SHP77 (cell line): ENCODE measurements around the gene CDKL1.
"Not testable (repeated sequence)": the region's sequence is repeated elsewhere in the genome, so short reads cannot be mapped to it uniquely, and the experiment has no call there.

Source experiments
- DNase-seq, 2 experiments: peaks; one replicate each; lab custom pipeline; 2025; lab: John Stamatoyannopoulos, UW

CDKL1 gene

DNA sequence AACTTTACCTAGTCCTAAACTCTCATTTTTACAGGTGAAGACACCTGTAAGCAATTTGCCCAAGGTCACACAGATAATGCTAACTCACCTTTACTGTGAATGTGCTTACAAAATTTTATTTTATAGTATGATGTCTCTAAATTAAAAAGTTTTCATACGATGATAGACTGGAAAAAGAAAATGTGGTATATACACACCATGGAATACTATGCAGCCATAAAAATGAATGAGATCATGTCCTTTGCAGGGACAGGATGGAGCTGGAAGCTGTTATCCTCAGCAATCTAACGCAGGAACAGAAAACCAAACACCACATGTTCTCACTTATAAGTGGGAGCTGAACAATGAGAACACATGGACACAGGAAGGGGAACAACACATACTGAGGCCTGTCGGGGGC is 40.4 kb downstream of the CDKL1 start:
- not testable (repeated sequence) for DNase-seq

DNA sequence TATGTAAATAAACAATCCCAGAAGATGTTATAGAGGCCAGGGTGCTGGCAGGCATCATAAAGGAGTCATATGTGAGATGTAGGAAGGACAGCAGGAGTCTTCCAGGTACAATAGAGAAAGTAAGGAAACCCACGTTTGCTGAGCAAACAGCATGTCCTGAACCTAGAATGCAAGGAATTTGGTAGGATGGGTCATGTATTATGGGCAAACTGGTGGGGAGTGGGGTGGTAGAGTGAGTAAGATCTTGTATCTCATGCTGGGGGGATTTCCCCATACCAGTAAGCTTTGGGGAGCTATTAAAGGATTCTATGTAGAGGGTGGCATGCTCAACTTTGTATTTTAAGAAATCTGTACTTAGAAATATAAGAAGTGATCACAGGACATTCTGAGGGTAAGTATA is 41.0 kb downstream of the CDKL1 start:
- no peak for DNase-seq

DNA sequence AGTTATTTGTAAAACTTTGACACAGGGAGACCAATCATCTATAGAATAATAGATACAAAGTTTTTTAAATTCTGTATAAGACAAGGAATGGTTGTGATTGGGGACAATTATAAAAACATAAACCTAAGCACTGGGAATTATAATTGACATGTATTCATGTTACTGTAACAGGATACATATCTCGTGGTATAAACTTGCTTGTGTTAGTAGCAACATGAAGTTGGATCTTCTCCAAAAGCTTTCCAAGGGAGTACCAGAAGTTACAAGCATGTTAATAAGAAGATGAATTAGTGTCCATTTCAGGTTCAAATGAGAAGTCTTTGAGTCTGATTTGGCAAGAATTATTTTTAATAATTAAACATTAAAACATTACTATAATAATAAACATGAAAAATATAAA is 42.2 kb downstream of the CDKL1 start:
- no peak for DNase-seq

DNA sequence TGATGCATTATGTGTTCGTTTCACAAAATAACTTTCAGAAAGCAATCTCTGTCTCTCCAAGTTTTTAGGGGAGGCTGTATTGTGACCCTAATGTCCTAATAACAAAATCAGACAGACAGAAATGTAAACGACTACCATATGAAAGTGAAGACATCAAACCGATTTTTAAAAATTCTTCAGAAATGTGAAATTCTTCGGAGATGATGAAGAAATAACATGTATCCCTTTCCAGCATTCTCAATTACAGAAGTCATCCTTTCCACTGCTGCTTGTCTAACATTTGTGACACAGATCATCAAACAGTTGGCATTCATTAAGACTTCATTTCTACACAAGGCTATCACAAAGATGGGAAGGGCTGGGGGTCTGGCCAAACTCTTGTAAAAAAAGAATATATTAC is 43.6 kb downstream of the CDKL1 start:
- DNase-seq = no peak

DNA sequence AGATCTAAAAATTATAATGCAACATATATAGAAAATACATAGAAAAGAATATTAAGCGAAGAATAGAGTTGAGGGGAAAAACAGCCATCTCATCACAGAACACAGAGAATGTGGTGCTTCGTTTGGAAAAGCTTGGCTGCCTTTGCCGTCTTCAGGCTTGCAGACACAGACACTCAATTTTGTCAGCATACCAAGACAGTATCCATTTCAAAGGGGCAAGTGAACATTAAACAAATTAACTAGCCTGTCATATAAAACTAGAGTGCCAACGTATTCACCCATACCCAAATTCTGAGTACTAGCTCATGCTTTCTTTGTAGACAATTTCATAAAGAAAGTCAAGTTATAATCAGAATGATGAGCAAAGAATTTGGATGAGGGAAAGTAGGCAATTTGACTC is 44.1 kb downstream of the CDKL1 start:
- no peak for DNase-seq

DNA sequence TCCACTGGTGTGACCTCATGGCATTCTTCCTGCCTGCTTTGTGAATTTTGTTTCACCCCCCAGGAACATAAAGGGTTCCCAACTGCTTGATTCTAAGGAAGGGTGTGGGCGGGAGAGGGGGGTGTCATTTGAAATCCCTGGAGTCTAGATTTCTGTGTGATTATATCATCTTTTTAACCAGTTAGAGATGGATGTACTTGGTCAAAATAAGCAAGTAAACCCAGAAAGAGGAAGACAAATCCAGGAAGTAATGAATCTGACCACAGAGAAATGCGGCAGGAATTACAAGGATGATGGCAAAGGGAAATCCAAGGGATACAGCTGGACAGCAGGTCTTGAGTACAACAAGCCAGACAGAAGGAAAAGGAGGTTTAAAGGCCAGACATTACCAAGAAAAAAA is 45.7 kb downstream of the CDKL1 start:
- DNase-seq = no peak

DNA sequence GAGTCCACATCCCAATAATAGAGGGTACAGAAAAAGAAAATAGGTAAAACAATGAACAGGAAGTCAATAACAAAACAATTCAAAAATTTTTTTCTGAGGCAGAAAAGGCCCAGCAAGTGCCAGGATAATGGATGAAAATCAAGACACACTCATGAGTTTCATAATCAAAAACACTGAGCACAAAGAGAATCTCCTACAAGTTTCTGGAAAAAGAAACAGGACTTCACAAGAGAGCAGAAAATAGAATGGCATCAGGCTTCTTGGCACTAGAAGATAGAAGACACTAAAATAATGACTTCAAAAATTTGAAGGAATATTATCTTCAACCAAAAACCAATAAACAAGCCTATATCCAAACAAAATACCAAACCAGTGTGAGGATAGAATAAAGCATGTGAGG is 47.7 kb downstream of the CDKL1 start:
- no peak for DNase-seq

DNA sequence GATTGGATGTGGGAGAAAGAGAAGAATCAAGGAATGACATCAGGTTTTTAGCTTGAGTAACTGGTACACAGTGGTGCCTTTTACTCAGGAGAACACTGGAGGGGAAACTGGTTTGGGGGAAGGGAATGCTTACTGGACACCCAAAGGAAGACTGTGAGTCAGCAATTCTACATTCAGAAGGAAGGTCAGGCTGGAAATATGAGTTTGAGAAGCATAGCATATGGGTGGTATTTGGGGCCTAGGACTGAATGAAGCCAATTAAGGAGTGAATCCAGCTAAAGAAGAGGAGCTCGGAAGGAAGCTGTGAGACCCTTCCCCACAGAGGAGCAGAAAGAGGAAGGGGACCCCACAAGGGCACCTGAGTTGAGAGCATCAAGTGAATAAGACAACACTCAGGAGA is 49.2 kb downstream of the CDKL1 start:
- DNase-seq = no peak

DNA sequence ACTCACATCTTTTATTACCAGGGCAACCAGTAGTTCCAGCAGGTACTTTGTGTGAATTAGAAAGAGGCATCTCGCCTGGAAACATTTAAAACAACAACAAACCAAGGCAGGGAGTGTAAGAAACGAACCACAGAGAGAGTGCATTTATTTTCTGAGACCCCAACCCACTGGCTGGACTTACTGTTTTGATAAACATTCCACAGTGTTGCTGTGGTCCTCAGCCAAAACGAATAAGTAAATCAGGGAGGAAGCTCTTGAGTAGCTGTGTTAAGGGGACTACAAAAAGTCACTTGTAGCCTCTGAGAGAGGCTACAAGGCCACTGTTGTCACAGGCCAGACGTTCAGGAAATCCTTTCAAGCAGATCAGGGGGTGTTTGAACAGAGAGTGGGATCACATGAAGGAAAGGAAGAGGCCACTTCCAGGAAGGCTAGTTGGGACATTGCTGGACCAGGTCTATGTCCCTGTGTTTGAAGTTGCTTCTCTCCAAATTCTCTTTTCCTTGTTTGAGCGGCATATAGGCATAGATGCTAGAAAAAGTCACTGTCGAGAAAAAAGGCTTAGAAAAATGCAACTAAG is 50.7 kb downstream of the CDKL1 start:
- DNase-seq = no peak

DNA sequence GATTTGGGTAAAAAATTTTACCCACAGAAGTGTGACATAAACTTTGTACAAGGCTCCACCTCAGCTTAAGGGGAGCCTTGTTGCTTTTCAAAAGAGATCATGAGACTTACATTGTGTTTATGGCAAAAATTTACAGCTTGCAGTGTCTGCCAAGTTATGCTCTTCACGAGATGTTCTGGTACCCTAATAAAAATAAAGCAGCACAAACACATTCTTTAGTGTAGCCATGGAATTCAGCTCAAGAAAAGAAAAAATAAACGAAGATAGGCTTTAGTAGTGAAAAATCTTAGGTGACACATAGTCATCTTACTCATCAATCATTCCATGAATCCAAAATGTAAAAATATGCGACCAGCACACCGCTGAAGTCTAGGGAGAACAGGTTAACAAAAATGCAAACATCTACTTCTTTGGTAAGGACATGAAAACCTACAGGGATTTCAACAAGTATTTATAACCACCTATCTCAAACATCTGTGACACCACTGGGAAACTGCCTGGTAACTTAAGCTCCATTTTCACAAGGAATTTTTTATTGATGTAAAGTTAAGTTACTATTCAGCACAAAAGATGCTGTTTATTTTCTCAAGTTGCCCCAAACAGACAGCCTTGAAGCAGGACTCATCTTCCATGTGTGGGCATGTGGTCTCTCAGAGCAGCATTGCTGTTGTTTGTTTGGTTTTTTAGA is 51.7 kb downstream of the CDKL1 start:
- DNase-seq = no peak

DNA sequence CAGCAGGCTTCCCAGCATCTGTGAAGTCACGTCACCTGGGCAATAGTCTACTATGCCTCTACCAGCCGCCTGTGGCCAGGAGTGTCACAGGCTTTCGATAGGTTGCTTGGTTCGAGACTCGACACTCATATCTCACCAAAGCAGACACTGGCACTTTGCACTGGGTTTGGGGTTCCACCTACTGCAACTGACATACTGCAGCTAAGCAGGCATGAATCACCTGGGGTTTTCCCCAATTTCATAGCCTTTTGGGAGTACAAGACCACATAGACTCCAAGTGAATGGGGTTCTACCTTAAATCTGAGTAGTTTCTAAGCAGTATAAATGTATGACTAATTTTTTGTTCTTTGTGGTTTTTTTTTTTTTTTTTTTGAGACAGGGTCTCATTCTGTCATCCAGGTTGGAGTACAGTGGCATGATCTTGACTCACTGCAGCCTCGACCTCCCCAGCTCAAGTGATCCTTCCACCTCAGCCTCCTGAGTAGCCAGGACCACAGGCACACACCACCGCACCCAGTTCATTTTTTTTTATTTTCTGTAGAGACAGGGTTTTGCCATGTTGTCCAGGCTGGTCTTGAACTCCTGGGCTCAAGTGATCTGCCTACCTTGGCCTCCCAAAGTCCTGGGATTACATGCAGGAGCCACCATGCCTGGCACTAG is 52.4 kb downstream of the CDKL1 start:
- DNase-seq = no peak

DNA sequence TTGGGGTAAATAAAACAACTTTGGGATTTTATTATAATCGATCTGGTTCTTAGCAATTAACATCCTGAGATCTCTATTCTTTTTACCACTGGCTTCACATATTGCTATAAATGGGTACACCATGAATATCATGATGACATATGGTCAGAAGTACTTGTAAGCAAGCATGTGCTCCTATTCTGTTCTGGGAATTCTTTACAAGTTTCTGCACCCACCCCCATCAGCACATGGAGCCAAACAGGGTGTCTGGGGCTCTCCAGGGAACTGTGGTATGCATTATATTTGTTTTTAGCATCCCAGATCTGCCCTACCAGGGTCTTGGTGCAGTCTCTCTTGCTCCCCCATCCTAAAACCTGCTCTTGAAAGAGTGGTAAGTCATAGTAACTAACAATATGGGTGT is 53.2 kb downstream of the CDKL1 start:
- no peak for DNase-seq

DNA sequence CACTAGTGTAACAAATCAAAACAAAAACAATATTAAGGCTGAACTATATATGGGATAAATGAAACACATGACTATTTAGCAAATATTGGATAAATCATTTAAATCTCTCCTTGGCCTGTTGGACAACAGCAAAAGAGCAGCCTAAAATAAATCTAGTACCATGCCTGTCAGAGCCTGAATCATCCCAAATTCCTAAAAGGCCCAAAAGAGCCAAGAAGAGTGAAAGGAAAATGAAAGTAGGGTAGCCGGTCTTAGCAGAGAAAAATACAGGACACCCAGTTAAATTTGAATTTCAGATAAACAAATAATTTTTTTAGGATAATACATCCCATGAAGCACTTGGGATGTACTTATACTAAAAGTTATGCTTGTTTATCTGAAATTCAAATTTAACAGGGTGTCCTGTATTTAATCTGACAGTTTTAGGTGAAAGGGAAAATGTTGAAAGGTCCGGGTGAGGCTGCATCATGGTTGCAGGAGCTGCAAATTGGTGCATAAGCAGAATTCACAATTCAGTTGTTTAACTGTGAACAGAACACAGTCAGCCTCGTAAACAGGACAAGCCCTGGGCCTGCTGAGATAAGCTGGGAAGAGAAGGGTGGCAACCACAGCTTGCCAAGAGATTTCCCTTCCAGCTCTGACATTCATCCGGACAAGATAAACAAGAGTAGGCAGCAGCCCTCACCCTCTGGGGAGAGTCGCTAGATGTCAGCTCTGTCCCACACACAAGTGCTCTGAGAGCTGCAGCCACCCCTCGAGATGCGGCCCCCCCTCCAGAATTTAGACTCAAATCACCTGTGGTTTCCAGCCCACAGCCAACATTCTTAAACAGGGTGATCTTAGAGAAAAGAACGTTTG is 54.2 kb downstream of the CDKL1 start:
- peak; percentile 56 to 77 for DNase-seq

DNA sequence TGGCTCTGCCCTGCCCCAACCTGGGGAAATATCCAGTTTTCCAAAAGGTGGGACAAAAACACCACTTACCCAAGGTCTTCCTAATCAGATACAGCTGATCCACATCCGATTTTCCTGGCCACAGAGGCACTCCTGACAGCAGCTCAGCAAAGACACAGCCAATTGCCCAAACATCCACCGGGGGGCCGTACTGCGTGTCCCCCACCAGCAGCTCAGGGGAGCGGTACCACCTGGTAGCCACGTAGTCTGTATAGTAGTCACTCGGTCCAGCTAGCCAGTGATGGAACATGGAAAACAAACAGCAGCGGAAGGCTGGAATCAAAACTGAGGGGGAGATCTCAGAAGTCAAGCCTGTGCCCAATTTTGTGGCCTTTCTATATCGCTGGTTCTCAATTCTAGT is 55.7 kb downstream of the CDKL1 start:
- DNase-seq = peak in 1 of 2 experiments; percentile 0

DNA sequence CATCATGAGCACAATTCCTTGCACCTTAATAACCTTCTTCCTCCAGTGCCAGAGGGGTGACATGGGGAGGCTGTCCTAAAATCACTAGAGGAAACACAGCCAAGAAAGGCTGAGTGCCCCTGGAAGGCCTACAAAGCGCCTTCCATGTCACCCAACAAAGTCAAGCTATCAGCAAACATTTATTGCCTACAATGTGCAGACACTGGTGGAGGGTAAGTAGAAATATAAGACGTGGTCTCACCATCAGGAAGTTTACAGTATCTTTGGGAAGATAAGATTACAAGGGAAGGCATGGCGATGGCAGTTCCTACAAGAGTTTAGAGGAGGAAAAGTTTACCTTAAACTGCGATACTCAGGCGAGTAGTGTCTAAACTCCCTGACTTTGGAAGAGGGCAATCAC is 56.6 kb downstream of the CDKL1 start:
- no peak for DNase-seq

DNA sequence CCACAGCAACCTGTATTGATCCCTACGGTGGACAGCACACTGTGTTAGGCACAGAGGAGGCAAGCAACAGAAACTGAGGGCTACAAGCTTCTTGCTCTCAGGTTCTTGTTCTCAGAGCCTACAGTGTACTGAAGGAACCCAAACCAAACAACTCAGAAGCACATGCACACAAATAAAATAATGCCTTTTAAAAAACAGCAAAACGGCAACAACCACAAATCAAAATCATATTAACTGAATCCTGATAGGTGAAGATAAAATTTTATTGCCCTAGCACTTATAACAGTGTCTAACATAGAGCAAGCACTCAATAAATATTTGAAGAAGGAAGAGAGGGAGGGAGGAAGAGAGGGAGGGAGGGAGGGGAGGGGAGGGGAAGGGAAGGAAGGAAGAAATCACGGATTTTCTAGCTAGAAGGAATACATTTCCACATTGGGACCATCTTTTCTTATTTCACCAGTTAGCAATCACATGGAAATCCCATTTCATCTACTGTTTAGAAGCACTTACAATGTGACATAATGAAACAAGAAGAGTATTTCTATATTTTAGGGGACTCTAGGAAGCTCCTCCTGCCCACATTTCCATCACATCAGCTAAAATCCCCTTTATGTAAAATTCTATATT is 57.4 kb downstream of the CDKL1 start:
- DNase-seq = no peak

DNA sequence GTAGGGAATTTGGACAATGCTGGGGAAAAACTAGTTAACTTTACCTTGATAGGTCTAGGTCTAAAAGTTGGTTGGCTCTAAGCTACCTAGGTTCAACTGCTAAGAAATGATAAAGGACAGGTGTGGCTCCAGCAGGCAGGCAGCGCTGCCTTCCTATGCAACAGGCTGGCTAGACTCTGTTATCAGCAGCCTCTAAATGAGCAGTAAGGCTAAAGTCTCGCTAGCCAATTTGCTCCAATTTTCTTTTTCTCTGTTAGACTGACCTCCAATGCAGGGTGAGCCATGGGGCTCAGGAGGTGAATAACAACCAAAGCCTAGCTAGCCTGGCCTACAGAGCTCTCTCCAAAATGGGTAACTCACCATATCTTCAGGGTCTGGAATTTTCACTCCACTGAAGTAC is 58.1 kb downstream of the CDKL1 start:
- no peak for DNase-seq

DNA sequence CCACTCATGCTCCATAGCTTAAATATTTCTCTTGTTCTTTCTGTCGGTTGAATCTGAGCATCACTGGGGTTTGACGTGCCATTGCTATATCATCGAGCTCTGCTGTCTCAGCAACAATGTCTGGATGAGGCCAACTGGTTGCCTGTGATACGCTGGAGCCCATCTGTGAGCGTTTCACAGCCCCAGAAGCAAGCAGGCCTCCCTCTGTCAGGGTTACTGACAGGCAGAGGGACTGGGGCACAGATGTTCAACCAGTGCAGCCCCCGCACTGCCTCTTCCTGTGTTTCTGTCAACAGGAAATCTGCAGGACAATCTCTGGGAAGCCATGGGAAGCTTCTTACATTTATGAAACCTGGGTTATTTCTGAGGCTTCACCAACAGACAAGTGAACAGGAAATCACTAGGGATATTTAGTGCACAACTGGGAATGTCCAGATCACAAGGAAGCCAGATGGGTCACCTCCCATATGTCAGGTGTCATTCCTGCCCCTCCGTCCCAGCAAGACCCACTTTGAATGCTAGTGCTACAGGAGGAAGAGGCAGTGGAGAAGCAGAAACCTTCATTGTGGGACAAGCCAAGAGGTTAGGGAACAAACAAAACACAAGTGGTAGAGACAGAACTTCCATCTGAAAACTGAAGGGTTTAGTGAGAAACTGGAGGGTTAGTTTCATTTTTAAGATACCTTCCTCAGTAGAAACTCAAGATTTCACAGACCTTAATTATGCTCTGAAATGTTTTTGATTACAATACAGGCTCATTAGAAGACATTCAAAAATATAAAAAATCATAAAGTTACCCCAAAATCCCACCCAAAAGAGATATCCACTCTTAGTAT is 60.5 kb downstream of the CDKL1 start:
- peak; percentile 43 to 54 for DNase-seq

DNA sequence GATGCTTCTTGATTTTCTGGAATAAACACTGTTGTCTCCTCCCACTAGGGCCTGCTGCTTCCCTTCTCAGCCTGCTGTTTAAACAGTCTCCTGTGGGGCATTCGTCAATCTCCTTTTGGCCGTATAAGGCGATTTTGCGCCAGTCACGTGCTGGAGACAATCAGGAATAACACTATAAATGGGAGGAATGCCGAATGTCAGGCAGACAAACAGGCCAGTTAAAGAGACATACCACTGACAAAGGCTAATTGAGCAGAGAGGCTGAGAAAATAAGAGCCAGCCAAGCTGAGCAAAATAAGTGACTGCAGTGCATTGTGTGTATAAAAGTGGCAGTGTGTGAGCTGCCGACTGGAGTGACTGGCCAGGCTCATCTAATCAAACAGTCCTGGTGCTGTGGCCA is 61.3 kb downstream of the CDKL1 start:
- DNase-seq = peak; percentile 80 to 91

DNA sequence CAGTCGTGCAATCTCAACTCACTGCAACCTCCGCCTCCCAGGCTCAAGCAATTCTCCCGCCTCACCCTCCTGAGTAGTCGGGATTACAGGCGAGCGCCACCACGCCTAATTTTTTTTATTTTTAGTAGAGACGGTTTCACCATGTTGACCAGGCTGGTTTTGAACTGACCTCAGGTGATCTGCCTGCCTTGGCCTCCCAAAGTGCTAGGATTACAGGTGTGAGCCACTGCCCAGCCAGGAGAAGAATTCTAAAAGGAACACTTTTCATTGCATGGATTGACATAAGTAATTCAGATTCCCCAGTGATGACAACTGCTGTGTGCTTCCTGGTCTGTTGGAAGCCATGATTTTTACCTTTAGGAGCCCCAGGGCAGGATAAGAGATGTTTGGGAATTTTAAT is 62.5 kb downstream of the CDKL1 start:
- no peak for DNase-seq

DNA sequence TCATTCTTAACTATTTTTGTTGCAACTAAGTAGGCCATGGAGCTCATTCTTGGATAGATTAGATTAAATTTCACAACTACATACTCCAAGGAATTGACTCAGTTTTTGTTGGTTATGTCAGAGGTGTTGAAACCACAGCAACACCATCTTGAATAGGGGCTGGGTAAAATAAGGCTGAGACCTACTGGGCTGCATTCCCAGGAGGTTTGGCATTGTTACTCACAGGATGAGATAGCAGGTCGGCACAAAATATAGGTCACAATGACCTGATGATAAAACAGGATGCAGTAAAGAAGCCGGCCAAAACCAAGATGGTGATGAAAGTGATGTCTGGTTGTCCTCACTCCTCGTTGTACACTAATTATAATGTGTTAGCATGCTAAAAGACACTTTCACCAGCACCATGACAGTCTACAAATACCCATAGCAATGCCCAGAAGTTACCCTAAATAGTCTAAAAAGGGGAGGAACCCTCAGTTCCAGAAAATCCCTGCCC is 63.6 kb downstream of the CDKL1 start:
- DNase-seq = no peak
